D721Med (cell line): ENCODE results near the gene GALNT14.

Source experiments
- DNase-seq: peaks from one replicate; pipeline ENCODE4 v3.0.0; 2011; ENCODE audit warnings: low spot score; ENCODE audit not compliant: insufficient read length
- FAIRE-seq: peaks from 2 replicates; lab custom pipeline; 2011; peaks lifted over from hg19 to GRCh38; lab: Jason Lieb, UNC
- CTCF ChIP-seq: IDR thresholded peaks from 2 replicates; pipeline ENCODE4 v1.5.1; 2012; ENCODE audit warnings: mild to moderate bottlenecking, control low read depth; ENCODE audit not compliant: insufficient read depth; ENCODE audit errors: missing control alignments

The GALNT14 gene

GRCh38 chr2:31079665-31080064 lies 58.6 kb downstream of the GALNT14 start:
- FAIRE-seq (no peak), DNase-seq (no peak)
- no peak for TF ChIP-seq CTCF

- no peak for FAIRE-seq
- TF ChIP-seq CTCF = no peak
- no peak for DNase-seq
These were observed 59.6 kb downstream of the GALNT14 start for GRCh38 chr2:31078579-31079105.

- FAIRE-seq = no peak
- TF ChIP-seq CTCF = no peak
- no peak for DNase-seq
These were observed 60.2 kb downstream of the GALNT14 start for GRCh38 chr2:31078011-31078410.

- no peak for TF ChIP-seq CTCF
- FAIRE-seq (no peak), DNase-seq (no peak)
These were observed 62.2 kb downstream of the GALNT14 start for GRCh38 chr2:31075941-31076590.

- FAIRE-seq (no peak), DNase-seq (no peak)
These were observed 62.8 kb downstream of the GALNT14 start for GRCh38 chr2:31075431-31075830.

GRCh38 chr2:31071741-31072140 lies 66.5 kb downstream of the GALNT14 start:
- no peak for TF ChIP-seq CTCF

More at GRCh38 chr2:31075431-31075830, 62.8 kb downstream of the GALNT14 start:
- TF ChIP-seq CTCF = no peak

More at GRCh38 chr2:31071741-31072140, 66.5 kb downstream of the GALNT14 start:
- FAIRE-seq (no peak), DNase-seq (no peak)
